DOHH2 (cell line): ENCODE measurements around the gene ITPKA.

Source experiments
- CTCF ChIP-seq: fragments of 200-600 bp; sonication (generic); IDR thresholded peaks from one replicate; pipeline ENCODE4 v1.5.1; 2014; ENCODE audit warnings: antibody characterized with exemption, mild to moderate bottlenecking, low read depth, low read length; ENCODE audit not compliant: poor library complexity, severe bottlenecking
- EZH2phosphoT487 ChIP-seq: fragments of 200-600 bp; sonication (generic); IDR thresholded peaks from 2 replicates; pipeline ENCODE4 v1.6.1; 2017; ENCODE audit warnings: borderline replicate concordance, mild to moderate bottlenecking, antibody characterized with exemption, low read length, moderate library complexity, mixed read lengths

GRCh38 chr15:41505776-41506175 lies 12.1 kb downstream of the ITPKA start:
- TF ChIP-seq CTCF = no peak
- TF ChIP-seq EZH2phosphoT487 = no peak
